CD4-positive, alpha-beta memory T cell (primary cell): ENCODE data around the gene GNPTAB. TPM values are rescaled to one million over a fixed set of nuclear protein-coding genes. Genes with fewer than 3 reads are reported as not detected.

ENCODE experiments used
- CTCF ChIA-PET: fragments of 350-600 bp; sonication (Branson Sonifier 250); formaldehyde crosslinking; loops from one replicate; lab custom pipeline; 2021; ENCODE audit warnings: inconsistent platforms; ENCODE audit not compliant: partially characterized antibody; lab: Charles Lee
- POLR2A ChIA-PET: fragments of 350-600 bp; sonication (Branson Sonifier 250); formaldehyde crosslinking; loops from one replicate; lab custom pipeline; 2021; ENCODE audit not compliant: partially characterized antibody; lab: Charles Lee
- DNase-seq, 5 donors: peaks; one replicate each; pipeline versions ENCODE4 v3.0.0 to v3.0.0-alpha.2; 2020 to 2022; ENCODE audit warnings: mixed read lengths in 1 of 5
- H3K27ac ChIP-seq: one replicate; pipeline ENCODE4 v1.7.0; 2013; ENCODE audit warnings: low read depth, low read length
- H3K27me3 ChIP-seq: 2 replicates; pipeline ENCODE4 v1.7.0; 2013; ENCODE audit warnings: mild to moderate bottlenecking, low read length, moderate library complexity; ENCODE audit not compliant: insufficient read depth
- H3K36me3 ChIP-seq: 2 replicates; pipeline ENCODE4 v1.7.0; 2013; ENCODE audit warnings: mild to moderate bottlenecking, low read length, moderate library complexity; ENCODE audit not compliant: insufficient read depth
- H3K4me1 ChIP-seq: 2 replicates; pipeline ENCODE4 v1.7.0; 2013; ENCODE audit warnings: mild to moderate bottlenecking, low read length, moderate library complexity; ENCODE audit not compliant: insufficient read depth
- H3K4me3 ChIP-seq, 2 donors: one replicate each; pipeline ENCODE4 v1.7.0; 2013; ENCODE audit warnings: low read length in 2 of 2, mild to moderate bottlenecking in 1 of 2
- H3K9me3 ChIP-seq, 2 donors: one replicate each; pipeline ENCODE4 v1.7.0; 2013; ENCODE audit warnings: low read length in 2 of 2, control low read depth in 1 of 2; ENCODE audit not compliant: control insufficient read depth in 1 of 2
- H3K27ac Mint-ChIP-seq, 7 donors: one replicate each; pipeline ENCODE4 v1.8.0; 2020 to 2021; ENCODE audit warnings: mixed read lengths in 7 of 7, mild to moderate bottlenecking in 6 of 7, inconsistent platforms in 3 of 7, moderate library complexity in 3 of 7
- H3K27me3 Mint-ChIP-seq, 2 donors: one replicate each; pipeline ENCODE4 v1.8.0; 2020 to 2021; ENCODE audit warnings: mixed read lengths in 2 of 2
- H3K36me3 Mint-ChIP-seq, 2 donors: one replicate each; pipeline ENCODE4 v1.8.0; 2020 to 2021; ENCODE audit warnings: mixed read lengths in 2 of 2, inconsistent platforms in 1 of 2, mild to moderate bottlenecking in 1 of 2
- H3K4me1 Mint-ChIP-seq, 4 donors: one replicate each; pipeline ENCODE4 v1.8.0; 2020 to 2021; ENCODE audit warnings: mixed read lengths in 4 of 4, mild to moderate bottlenecking in 1 of 4
- H3K4me3 Mint-ChIP-seq, 8 donors: one replicate each; pipeline ENCODE4 v1.8.0; 2020 to 2021; ENCODE audit warnings: mixed read lengths in 8 of 8, mild to moderate bottlenecking in 7 of 8, moderate library complexity in 6 of 8, inconsistent platforms in 3 of 8
- H3K9me3 Mint-ChIP-seq, 8 donors: one replicate each; pipeline ENCODE4 v1.8.0; 2020 to 2021; ENCODE audit warnings: mixed read lengths in 8 of 8, mild to moderate bottlenecking in 5 of 8, inconsistent platforms in 3 of 8, moderate library complexity in 1 of 8
- intact Hi-C: fragments of 100-400 bp; cut with micrococcal nuclease; formaldehyde crosslinking; loops from one replicate; pipeline ENCODE4 v1.15.1; 2023
- polyA plus RNA-seq, 2 donors: library from polyadenylated mRNA; unstranded; fragments of 300-500 nt; fragmentation: Illumina TruSeq; gene quantifications; one replicate each; pipeline ENCODE4 v1.2.3, GENCODE V29; 2021
- total RNA-seq, 2 experiments: library from RNA; stranded (reverse); gene quantifications; one replicate each; pipeline ENCODE4 v1.2.3, GENCODE V29; 2021

The GNPTAB gene
- total and polyA plus RNA-seq, 4 experiments from 2014 or later = 15.3 to 42.8 (median 34.1) TPM

- H3K9me3 Mint-ChIP-seq = peaks cover 0 to 2% (median 0%) of the 10 kb centered on the region in 8 donors
- H3K27ac ChIP-seq = no peak overlapping the region
- H3K4me3 Mint-ChIP-seq = no peak overlapping the region
- H3K27me3 ChIP-seq = no peaks in the 10 kb centered on the region
- H3K4me3 ChIP-seq = no peak overlapping the region
- no peak overlapping the region for H3K27ac Mint-ChIP-seq
- no peaks in the 10 kb centered on the region for H3K27me3 Mint-ChIP-seq
- DNase-seq = no peak
- H3K4me1 ChIP-seq = no peaks in the 10 kb centered on the region
- intact Hi-C loops = loop anchor here (2.0 to 10.0 kb wide), 2 partner anchors 145 to 293 kb away; partner anchors contain the start of gene WASHC3
- peaks cover 18% of the 10 kb centered on the region for H3K36me3 ChIP-seq
- H3K36me3 Mint-ChIP-seq = peaks cover 7 to 50% of the 10 kb centered on the region in 2 donors
- peaks cover 0 to 4% (median 2%) of the 10 kb centered on the region in 4 donors for H3K4me1 Mint-ChIP-seq
- POLR2A ChIA-PET = interaction anchor here (1.7 to 1.9 kb wide), 2 partner anchors 52 to 67 kb away, joined by 8 to 21 read pairs; no protein-coding TSS in a partner anchor
- CTCF ChIA-PET = interaction anchor here (0.6 to 6.5 kb wide), 12 partner anchors 8 to 301 kb away, joined by 3 to 458 read pairs (median 4); partner anchors contain the start of gene GNPTAB
- H3K9me3 ChIP-seq = no peaks in the 10 kb centered on the region
Observed at GRCh38 chr12:101772012-101772775, 58.6 kb downstream of the GNPTAB start.

- H3K36me3 ChIP-seq = peaks cover 16% of the 10 kb centered on the region
- ChIA-PET CTCF (interaction anchor here (1.9 to 6.5 kb wide), 2 partner anchors 10 to 66 kb away, joined by 8 to 458 read pairs; partner anchors contain the start of gene GNPTAB), POLR2A (no interaction called here)
- no peak for DNase-seq
- no peaks in the 10 kb centered on the region for H3K9me3 ChIP-seq
- H3K9me3 Mint-ChIP-seq = peaks cover 0 to 2% (median 0%) of the 10 kb centered on the region in 8 donors
- H3K4me1 Mint-ChIP-seq = peaks cover 0 to 4% (median 2%) of the 10 kb centered on the region in 4 donors
- peaks cover 14 to 59% of the 10 kb centered on the region in 2 donors for H3K36me3 Mint-ChIP-seq
- no peaks in the 10 kb centered on the region for H3K27me3 ChIP-seq
- no peak overlapping the region for H3K4me3 Mint-ChIP-seq
- intact Hi-C loops = loop anchor here (10.0 kb wide), 1 partner anchor 295 kb away; the partner anchor contains the start of gene WASHC3
- no peaks in the 10 kb centered on the region for H3K4me1 ChIP-seq
- peak overlapping the region in 2 of 7 donors; percentile 14 to 36 for H3K27ac Mint-ChIP-seq
- H3K27me3 Mint-ChIP-seq = no peaks in the 10 kb centered on the region
- H3K4me3 ChIP-seq = no peak overlapping the region
- no peak overlapping the region for H3K27ac ChIP-seq
Observed at GRCh38 chr12:101769865-101770264, 60.9 kb downstream of the GNPTAB start.

- Histone ChIP-seq H3K9me3 (no peaks in the 10 kb centered on the region), H3K27me3 (no peaks in the 10 kb centered on the region), H3K36me3 (peaks cover 20% of the 10 kb centered on the region), H3K4me3 (no peak overlapping the region), H3K27ac (no peak overlapping the region), H3K4me1 (no peaks in the 10 kb centered on the region)
- CTCF ChIA-PET = interaction anchor here (0.7 to 6.5 kb wide), 5 partner anchors 9 to 148 kb away, joined by 3 to 458 read pairs (median 5); partner anchors contain the start of gene GNPTAB
- peak overlapping the region in 2 of 7 donors; percentile 19 to 83 for H3K27ac Mint-ChIP-seq
- intact Hi-C loops = no loop called here
- POLR2A ChIA-PET = no interaction called here
- H3K27me3 Mint-ChIP-seq = no peaks in the 10 kb centered on the region
- H3K4me3 Mint-ChIP-seq = no peak overlapping the region
- H3K4me1 Mint-ChIP-seq = peaks cover 0 to 4% (median 1%) of the 10 kb centered on the region in 4 donors
- H3K9me3 Mint-ChIP-seq = peaks cover 0 to 2% (median 0%) of the 10 kb centered on the region in 8 donors
- DNase-seq = no peak
- H3K36me3 Mint-ChIP-seq = peaks cover 19 to 64% of the 10 kb centered on the region in 2 donors
Observed at GRCh38 chr12:101768781-101769180, 62.0 kb downstream of the GNPTAB start.

- Mint-ChIP-seq H3K4me1 (peaks cover 0 to 4% (median 1%) of the 10 kb centered on the region in 4 donors), H3K27ac (no peak overlapping the region), H3K27me3 (no peaks in the 10 kb centered on the region), H3K4me3 (no peak overlapping the region), H3K36me3 (peaks cover 23 to 66% of the 10 kb centered on the region in 2 donors), H3K9me3 (peaks cover 0 to 2% (median 0%) of the 10 kb centered on the region in 8 donors)
- POLR2A ChIA-PET = no interaction called here
- DNase-seq = no peak
- Histone ChIP-seq H3K27ac (no peak overlapping the region), H3K4me1 (no peaks in the 10 kb centered on the region), H3K9me3 (no peaks in the 10 kb centered on the region), H3K4me3 (no peak overlapping the region), H3K27me3 (no peaks in the 10 kb centered on the region), H3K36me3 (peaks cover 20% of the 10 kb centered on the region)
- CTCF ChIA-PET = interaction anchor here (0.9 to 1.8 kb wide), 5 partner anchors 8 to 73 kb away, joined by 3 to 6 read pairs (median 4); no protein-coding TSS in a partner anchor
- intact Hi-C loops = no loop called here
Observed at GRCh38 chr12:101767537-101767936, 63.2 kb downstream of the GNPTAB start.

- Histone ChIP-seq H3K36me3 (peaks cover 7% of the 10 kb centered on the region), H3K4me3 (no peak overlapping the region), H3K4me1 (no peaks in the 10 kb centered on the region), H3K27me3 (no peaks in the 10 kb centered on the region), H3K9me3 (no peaks in the 10 kb centered on the region), H3K27ac (no peak overlapping the region)
- peaks cover 0 to 3% (median 1%) of the 10 kb centered on the region in 4 donors for H3K4me1 Mint-ChIP-seq
- H3K9me3 Mint-ChIP-seq = no peaks in the 10 kb centered on the region
- ChIA-PET CTCF (interaction anchor here (1.0 to 1.3 kb wide), 2 partner anchors 8 to 76 kb away, joined by 3 to 4 read pairs; no protein-coding TSS in a partner anchor), POLR2A (interaction anchor here (1.3 kb wide), 1 partner anchor 9 kb away, joined by 3 read pairs; no protein-coding TSS in a partner anchor)
- H3K27me3 Mint-ChIP-seq = no peaks in the 10 kb centered on the region
- no peak overlapping the region for H3K27ac Mint-ChIP-seq
- no peak for DNase-seq
- peaks cover 24 to 58% of the 10 kb centered on the region in 2 donors for H3K36me3 Mint-ChIP-seq
- intact Hi-C loops = no loop called here
- no peak overlapping the region for H3K4me3 Mint-ChIP-seq
Observed at GRCh38 chr12:101764051-101764792, 66.5 kb downstream of the GNPTAB start.

GRCh38 chr12:101763246-101763931 lies 67.4 kb downstream of the GNPTAB start:
- peak overlapping the region in 2 of 7 donors; percentile 45 to 80 for H3K27ac Mint-ChIP-seq
- no peak for DNase-seq
- peaks cover 23 to 56% of the 10 kb centered on the region in 2 donors for H3K36me3 Mint-ChIP-seq
- Histone ChIP-seq H3K27ac (no peak overlapping the region), H3K27me3 (no peaks in the 10 kb centered on the region), H3K36me3 (peaks cover 7% of the 10 kb centered on the region), H3K4me3 (no peak overlapping the region), H3K4me1 (no peaks in the 10 kb centered on the region), H3K9me3 (no peaks in the 10 kb centered on the region)
- POLR2A ChIA-PET = interaction anchor here (1.3 kb wide), 1 partner anchor 8 kb away, joined by 3 read pairs; no protein-coding TSS in a partner anchor
- intact Hi-C loops = no loop called here
- H3K4me1 Mint-ChIP-seq = peaks cover 0 to 3% (median 1%) of the 10 kb centered on the region in 4 donors
- no peaks in the 10 kb centered on the region for H3K27me3 Mint-ChIP-seq
- CTCF ChIA-PET = interaction anchor here (1.0 to 1.3 kb wide), 2 partner anchors 9 to 76 kb away, joined by 3 to 4 read pairs; no protein-coding TSS in a partner anchor
- H3K4me3 Mint-ChIP-seq = peak overlapping the region in 1 of 8 donors; percentile 13
- H3K9me3 Mint-ChIP-seq = no peaks in the 10 kb centered on the region
